Glomerular visceral epithelial cell (primary cell): Measurements from ENCODE around the gene JAML.
A peak's percentile ranks its signal among the peaks of the same experiment; 100 is the strongest.

Experiments used
- DNase-seq: peaks from one replicate; pipeline ENCODE4 v3.0.0-alpha.2; 2016; ENCODE audit errors: extremely low spot score

The JAML gene

GRCh38 chr11:118224511-118225188 lies at the start of gene JAML:
Gene JAML (minus strand): TSS chr11:118225011. CDS start chr11:118214866, 10,145 bp downstream.
- DNase-seq, result no peak

- no peak for DNase-seq
These were observed 49.4 kb upstream of the JAML start for GRCh38 chr11:118274186-118274585.

- no peak for DNase-seq
These were observed 47.2 kb upstream of the JAML start for GRCh38 chr11:118272001-118272400.

GRCh38 chr11:118267486-118267885 lies 42.7 kb upstream of the JAML start:
- no peak for DNase-seq

GRCh38 chr11:118265954-118266353 lies 41.1 kb upstream of the JAML start:
- no peak for DNase-seq

- DNase-seq, result no peak
These were observed 40.0 kb upstream of the JAML start for GRCh38 chr11:118264569-118265465.

GRCh38 chr11:118263695-118264568 lies 39.1 kb upstream of the JAML start, which contains the start of gene MPZL2:
Gene MPZL2 (minus strand): TSS chr11:118264297. CDS start chr11:118264153, 144 bp downstream.
- peak; percentile 36 for DNase-seq

- no peak for DNase-seq
These were observed 38.3 kb upstream of the JAML start for GRCh38 chr11:118263112-118263511.

GRCh38 chr11:118260353-118260752 lies 35.5 kb upstream of the JAML start:
- no peak for DNase-seq

GRCh38 chr11:118259138-118259537 lies 34.3 kb upstream of the JAML start:
- no peak for DNase-seq

- no peak for DNase-seq
These were observed 33.6 kb upstream of the JAML start for GRCh38 chr11:118258410-118258809.

- DNase-seq, result no peak
These were observed 27.9 kb upstream of the JAML start for GRCh38 chr11:118252688-118253087.

- DNase-seq, result peak; percentile 86
These were observed 27.2 kb upstream of the JAML start, which contains the start of gene MPZL3 for GRCh38 chr11:118251858-118252652. Gene MPZL3 (minus strand): TSS chr11:118252365. CDS start chr11:118252294, 71 bp downstream.

GRCh38 chr11:118247041-118247440 lies 22.2 kb upstream of the JAML start:
- no peak for DNase-seq

- DNase-seq, result no peak
These were observed 21.2 kb upstream of the JAML start for GRCh38 chr11:118245936-118246562.

GRCh38 chr11:118243993-118244762 lies 19.4 kb upstream of the JAML start:
- DNase-seq, result no peak

- no peak for DNase-seq
These were observed 18.4 kb upstream of the JAML start for GRCh38 chr11:118243161-118243560.

GRCh38 chr11:118241764-118242098 lies 16.9 kb upstream of the JAML start:
- no peak for DNase-seq

GRCh38 chr11:118240999-118241763 lies 16.4 kb upstream of the JAML start:
- DNase-seq, result no peak
